Lower leg skin (tissue), 4 donors: ENCODE results near the gene IL15. TPM values are rescaled to one million over a fixed set of nuclear protein-coding genes. Genes with fewer than 3 reads are reported as not detected.
"Not testable (repeated sequence)": the region's sequence is repeated elsewhere in the genome, so short reads cannot be mapped to it uniquely, and the experiment has no call there.

Experiments
- DNase-seq, 2 donors: peaks; one replicate each; pipeline ENCODE4 v3.0.0-alpha.2; 2019; ENCODE audit warnings: low spot score in 2 of 2
- H3K4me3 ChIP-seq: fragments of 200-600 bp; sonication (generic); 2 replicates; pipeline ENCODE4 v1.5.1; 2017; ENCODE audit warnings: mild to moderate bottlenecking, low read depth; ENCODE audit not compliant: poor library complexity, severe bottlenecking
- POLR2A ChIP-seq, 2 donors: fragments of 450-650 bp; IDR thresholded peaks; one replicate each; pipeline ENCODE4 v1.6.1; 2016 to 2017; ENCODE audit warnings: antibody characterized with exemption in 2 of 2, mild to moderate bottlenecking in 1 of 2, moderate library complexity in 1 of 2
- WGBS, 2 donors: methylation state at CpG; one replicate each; pipeline ENCODE4 v1.1.5; 2018; 5-methylcytosine and 5-hydroxymethylcytosine counted together
- intact Hi-C: fragments of 100-400 bp; cut with DNase I; formaldehyde crosslinking; loops from one replicate; pipeline ENCODE4 v1.15.0; 2023; ENCODE audit warnings: low total_unique reads
- total RNA-seq, 4 donors: library from RNA; depleted of rRNA; stranded (reverse); fragments of >200 nt; gene quantifications; one replicate each; pipeline ENCODE4 v1.1.0, GENCODE V29; 2016
- TF ChIP-seq, protein P1 (sequence below), 3 donors: fragments of 450-650 bp; IDR thresholded peaks; one replicate each; pipeline ENCODE4 v1.5.1; 2016; ENCODE audit warnings: antibody characterized with exemption in 3 of 3, mild to moderate bottlenecking in 3 of 3, moderate library complexity in 2 of 3

Gene IL15, protein sequence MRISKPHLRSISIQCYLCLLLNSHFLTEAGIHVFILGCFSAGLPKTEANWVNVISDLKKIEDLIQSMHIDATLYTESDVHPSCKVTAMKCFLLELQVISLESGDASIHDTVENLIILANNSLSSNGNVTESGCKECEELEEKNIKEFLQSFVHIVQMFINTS
- 1 to 10 TPM in 2 of 4 donors, under 1 TPM in 2; 0.42 to 1.6 (median 0.96) TPM for total RNA-seq

DNA sequence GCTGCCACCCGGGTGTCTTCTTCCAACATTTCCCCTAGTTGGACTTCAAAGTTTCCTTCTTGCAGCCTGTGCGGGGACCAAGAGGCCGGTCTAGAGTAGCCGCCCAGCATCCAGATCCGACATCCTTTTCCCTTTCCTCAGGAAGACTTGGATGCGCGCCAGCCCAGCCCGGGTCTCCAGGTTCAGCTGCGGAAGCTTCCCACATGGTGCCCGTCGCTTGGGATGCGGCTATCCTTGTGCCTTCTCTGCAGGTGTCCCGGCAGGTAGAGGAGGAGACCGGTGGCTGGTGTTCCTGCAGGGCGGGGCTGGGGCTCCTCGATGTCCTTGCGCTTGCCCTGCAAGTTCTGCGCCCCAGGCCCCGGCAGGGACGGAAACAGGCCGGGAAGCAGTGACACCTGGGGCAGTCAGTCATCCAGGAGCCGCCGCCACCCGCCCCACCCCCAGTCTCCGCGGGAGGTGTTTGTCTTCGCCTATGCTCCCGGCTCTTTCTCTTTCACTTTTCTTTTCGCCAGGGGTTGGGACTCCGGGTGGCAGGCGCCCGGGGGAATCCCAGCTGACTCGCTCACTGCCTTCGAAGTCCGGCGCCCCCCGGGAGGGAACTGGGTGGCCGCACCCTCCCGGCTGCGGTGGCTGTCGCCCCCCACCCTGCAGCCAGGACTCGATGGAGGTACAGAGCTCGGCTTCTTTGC, at the start of gene IL15:
IL15 (plus strand) TSS at position 502 of the 689 bp plus-strand sequence. CDS start 82,882 bp downstream, outside the sequence.
- DNase-seq, result peak; percentile 29 to 89
- intact Hi-C loops, result no loop called here
- WGBS, 2 donors, result 1% methylated on average over 42 of the region's 43 CpGs
- H3K4me3 ChIP-seq, result peak within 1 kb of the TSS; percentile 74
- TF ChIP-seq POLR2A (IDR thresholded peaks at IDR 0.05), result no peak
- TF ChIP-seq, protein P1, sequence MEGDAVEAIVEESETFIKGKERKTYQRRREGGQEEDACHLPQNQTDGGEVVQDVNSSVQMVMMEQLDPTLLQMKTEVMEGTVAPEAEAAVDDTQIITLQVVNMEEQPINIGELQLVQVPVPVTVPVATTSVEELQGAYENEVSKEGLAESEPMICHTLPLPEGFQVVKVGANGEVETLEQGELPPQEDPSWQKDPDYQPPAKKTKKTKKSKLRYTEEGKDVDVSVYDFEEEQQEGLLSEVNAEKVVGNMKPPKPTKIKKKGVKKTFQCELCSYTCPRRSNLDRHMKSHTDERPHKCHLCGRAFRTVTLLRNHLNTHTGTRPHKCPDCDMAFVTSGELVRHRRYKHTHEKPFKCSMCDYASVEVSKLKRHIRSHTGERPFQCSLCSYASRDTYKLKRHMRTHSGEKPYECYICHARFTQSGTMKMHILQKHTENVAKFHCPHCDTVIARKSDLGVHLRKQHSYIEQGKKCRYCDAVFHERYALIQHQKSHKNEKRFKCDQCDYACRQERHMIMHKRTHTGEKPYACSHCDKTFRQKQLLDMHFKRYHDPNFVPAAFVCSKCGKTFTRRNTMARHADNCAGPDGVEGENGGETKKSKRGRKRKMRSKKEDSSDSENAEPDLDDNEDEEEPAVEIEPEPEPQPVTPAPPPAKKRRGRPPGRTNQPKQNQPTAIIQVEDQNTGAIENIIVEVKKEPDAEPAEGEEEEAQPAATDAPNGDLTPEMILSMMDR (IDR thresholded peaks at IDR 0.05), result no peak

DNA sequence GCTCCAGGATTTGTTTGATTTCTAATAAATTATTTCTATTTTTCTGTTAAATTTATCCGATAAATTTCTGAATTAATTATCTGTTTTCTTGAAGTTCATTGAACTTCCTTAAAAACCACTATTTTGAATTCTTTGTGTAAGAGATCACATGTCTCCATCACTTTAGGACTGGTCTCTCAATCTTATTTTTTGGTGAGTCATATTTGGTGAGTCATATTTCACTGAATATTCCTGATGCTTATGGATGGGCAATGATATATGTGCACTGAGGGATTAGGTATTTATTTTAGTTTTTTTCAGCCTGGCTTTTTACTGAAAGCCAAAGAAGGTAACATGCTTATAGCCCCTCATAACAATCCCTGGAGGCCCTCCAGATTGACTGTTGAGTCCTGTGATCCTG, 48.5 kb upstream of the IL15 start:
- no peak for DNase-seq
- no peak for TF ChIP-seq POLR2A (IDR thresholded peaks at IDR 0.05)
- TF ChIP-seq, protein P1 (IDR thresholded peaks at IDR 0.05), result no peak
- intact Hi-C loops, result no loop called here
- no peak overlapping the region for H3K4me3 ChIP-seq
- WGBS, 2 donors, result 90 to 100% methylated on average over 1 of the region's 1 CpG

DNA sequence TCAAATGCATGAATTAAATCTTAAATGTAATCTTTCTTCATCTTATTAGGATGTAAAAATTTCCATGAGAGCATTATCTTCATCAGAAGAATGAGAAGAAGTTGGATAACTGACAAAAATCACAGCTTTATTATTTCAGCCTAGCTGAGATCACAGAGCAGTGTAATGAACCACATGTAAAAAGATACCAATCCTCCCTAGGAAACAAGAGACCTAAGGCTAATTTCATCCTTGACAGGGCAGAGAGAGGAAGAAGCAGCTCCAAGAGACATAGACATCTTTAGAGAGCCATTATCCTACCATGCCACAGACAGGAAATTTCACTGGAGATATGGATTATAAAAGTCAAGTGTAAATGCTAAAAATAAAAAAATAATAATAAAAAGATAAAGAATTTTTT, 40.9 kb upstream of the IL15 start:
- intact Hi-C loops, result no loop called here
- DNase-seq, result no peak
- no peak for TF ChIP-seq POLR2A (IDR thresholded peaks at IDR 0.05)
- TF ChIP-seq, protein P1 (IDR thresholded peaks at IDR 0.05), result no peak
- H3K4me3 ChIP-seq, result no peak overlapping the region

DNA sequence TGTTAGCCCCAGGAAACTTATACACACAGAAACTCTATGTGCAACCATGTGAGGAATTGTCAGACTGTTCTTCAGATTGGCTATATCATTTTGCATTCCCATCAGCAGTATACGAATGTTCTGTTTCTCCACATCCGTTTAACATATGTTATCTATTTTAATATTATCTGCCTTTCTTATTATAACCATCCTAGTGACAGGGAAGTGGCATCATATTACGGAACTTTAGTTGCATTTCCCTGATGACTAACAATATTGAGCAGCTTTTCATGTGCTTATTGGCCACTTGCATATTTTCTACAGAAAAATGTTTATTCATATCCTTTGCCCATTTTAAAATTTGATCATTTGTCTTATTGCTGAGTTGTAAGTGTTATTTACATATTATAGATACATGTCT, 36.5 kb upstream of the IL15 start:
- 54 to 59% methylated on average over 3 of the region's 3 CpGs for WGBS, 2 donors
- TF ChIP-seq POLR2A (IDR thresholded peaks at IDR 0.05), result no peak
- TF ChIP-seq, protein P1 (IDR thresholded peaks at IDR 0.05), result no peak
- intact Hi-C loops, result no loop called here
- no peak for DNase-seq
- H3K4me3 ChIP-seq, result no peak overlapping the region

DNA sequence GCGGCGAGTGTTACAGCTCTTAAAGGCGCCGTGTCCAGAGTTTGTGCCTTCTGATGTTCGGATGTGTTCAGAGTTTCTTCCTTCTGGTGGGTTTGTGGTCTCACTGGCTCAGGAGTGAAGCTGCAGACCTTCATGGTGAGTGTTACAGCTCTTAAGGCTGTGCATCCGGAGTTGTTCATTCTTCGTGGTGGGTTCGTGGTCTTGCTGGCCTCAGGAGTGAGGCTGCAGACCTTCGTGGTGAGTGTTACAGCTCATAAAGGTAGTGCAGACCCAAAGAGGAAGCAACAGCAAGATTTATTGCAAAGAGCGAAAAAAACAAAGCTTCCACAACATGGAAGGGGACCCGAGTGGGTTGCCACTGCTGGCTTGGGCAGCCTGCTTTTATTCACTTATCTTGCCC, 31.7 kb upstream of the IL15 start:
- DNase-seq, H3K4me3 ChIP-seq, intact Hi-C loops: not testable (repeated sequence)
- WGBS, 2 donors, result 90 to 91% methylated on average over 11 of the region's 11 CpGs

DNA sequence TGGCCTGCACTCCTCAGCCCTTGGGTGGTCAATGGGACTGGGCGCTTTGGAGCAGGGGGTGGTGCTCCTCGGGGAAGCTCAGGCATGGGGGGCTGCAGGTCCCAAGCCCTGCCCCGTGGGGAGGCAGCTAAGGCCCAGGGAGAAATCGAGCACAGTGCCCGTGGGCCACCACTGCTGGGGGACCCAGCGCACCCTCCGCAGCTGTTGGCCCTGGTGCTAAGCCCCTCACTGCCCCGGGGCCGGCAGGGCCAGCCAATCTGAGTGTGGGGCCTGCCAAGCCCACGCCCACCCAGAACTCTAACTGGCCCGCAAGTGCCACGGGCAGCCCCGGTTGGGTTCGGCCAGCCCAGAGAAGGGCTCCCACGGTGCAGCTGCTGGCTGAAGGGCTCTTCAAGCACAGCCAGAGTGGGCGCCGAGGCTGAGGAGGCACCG, 30.9 kb upstream of the IL15 start:
- TF ChIP-seq POLR2A (IDR thresholded peaks at IDR 0.05), result no peak
- TF ChIP-seq, protein P1 (IDR thresholded peaks at IDR 0.05), result no peak
- H3K4me3 ChIP-seq, result no peak overlapping the region
- intact Hi-C loops, result no loop called here
- no peak for DNase-seq
- 93 to 96% methylated on average over 12 to 16 of the region's 18 CpGs for WGBS, 2 donors
